H9 (cell line): ENCODE results near the gene ZBTB16. TPM values are rescaled to one million over a fixed set of nuclear protein-coding genes. Genes with fewer than 3 reads are reported as not detected.

Source experiments
- DNase-seq: peaks from one replicate; pipeline ENCODE4 v3.0.0-alpha.2; 2017
- H2AFZ ChIP-seq: one replicate; pipeline ENCODE4 v1.6.1; 2013; ENCODE audit warnings: mild to moderate bottlenecking, low read length, control low read depth, moderate library complexity
- H2AK5ac ChIP-seq: 2 replicates; pipeline ENCODE4 v1.6.1; 2013; ENCODE audit warnings: low read length, control low read depth, mixed read lengths; ENCODE audit not compliant: insufficient read length
- H2BK120ac ChIP-seq: one replicate; pipeline ENCODE4 v1.6.1; 2013; ENCODE audit warnings: low read depth, mild to moderate bottlenecking, low read length, control low read depth, inconsistent platforms; ENCODE audit not compliant: poor library complexity, severe bottlenecking
- H2BK12ac ChIP-seq: 2 replicates; pipeline ENCODE4 v1.6.1; 2013; ENCODE audit warnings: low read length, control low read depth, mixed read lengths, low read depth; ENCODE audit not compliant: insufficient read length
- H2BK15ac ChIP-seq: 2 replicates; pipeline ENCODE4 v1.6.1; 2013; ENCODE audit warnings: low read depth, low read length, control low read depth
- H2BK20ac ChIP-seq: one replicate; pipeline ENCODE4 v1.6.1; 2013; ENCODE audit warnings: low read depth, mild to moderate bottlenecking, low read length, control low read depth, inconsistent platforms; ENCODE audit not compliant: poor library complexity, severe bottlenecking
- H2BK5ac ChIP-seq: 2 replicates; pipeline ENCODE4 v1.6.1; 2013; ENCODE audit warnings: low read length, control low read depth, mixed read lengths; ENCODE audit not compliant: insufficient read length
- H3K14ac ChIP-seq: 2 replicates; pipeline ENCODE4 v1.6.1; 2013; ENCODE audit warnings: low read length, control low read depth; ENCODE audit not compliant: insufficient read depth
- H3K18ac ChIP-seq: 2 replicates; pipeline ENCODE4 v1.6.1; 2013; ENCODE audit warnings: low read depth, mild to moderate bottlenecking, mixed read lengths, low read length, control low read depth; ENCODE audit not compliant: insufficient read length
- H3K23ac ChIP-seq: 2 replicates; pipeline ENCODE4 v1.6.1; 2013; ENCODE audit warnings: low read length, control low read depth, mixed read lengths, low read depth; ENCODE audit not compliant: insufficient read length
- H3K23me2 ChIP-seq: 2 replicates; pipeline ENCODE4 v1.6.1; 2013; ENCODE audit warnings: low read depth, mild to moderate bottlenecking, mixed read lengths, low read length, control low read depth; ENCODE audit not compliant: insufficient read length, poor library complexity, severe bottlenecking
- H3K27ac ChIP-seq: 2 replicates; pipeline ENCODE4 v1.5.1; 2013; ENCODE audit warnings: low read length, control low read depth, mixed read lengths, low read depth; ENCODE audit not compliant: insufficient read length
- H3K27me3 ChIP-seq: 2 replicates; pipeline ENCODE4 v1.6.1; 2013; ENCODE audit warnings: low read length, control low read depth, inconsistent platforms; ENCODE audit not compliant: insufficient read depth
- H3K4ac ChIP-seq: 2 replicates; pipeline ENCODE4 v1.6.1; 2013; ENCODE audit warnings: low read depth, mild to moderate bottlenecking, control low read depth, inconsistent platforms, low read length, moderate library complexity
- H3K4me1 ChIP-seq: 2 replicates; pipeline ENCODE4 v1.6.1; 2013; ENCODE audit warnings: low read length, control low read depth, inconsistent platforms; ENCODE audit not compliant: insufficient read depth
- H3K4me2 ChIP-seq: 2 replicates; pipeline ENCODE4 v1.6.1; 2013; ENCODE audit warnings: low read length, control low read depth, mixed read lengths; ENCODE audit not compliant: insufficient read length, insufficient read depth
- H3K56ac ChIP-seq: 2 replicates; pipeline ENCODE4 v1.6.1; 2013; ENCODE audit warnings: low read depth, mild to moderate bottlenecking, mixed read lengths, low read length, control low read depth; ENCODE audit not compliant: insufficient read length
- H3K79me1 ChIP-seq: 2 replicates; pipeline ENCODE4 v1.6.1; 2013; ENCODE audit warnings: low read depth, mild to moderate bottlenecking, moderate library complexity, low read length, control low read depth, inconsistent platforms; ENCODE audit not compliant: insufficient read depth, poor library complexity, severe bottlenecking
- H3K79me2 ChIP-seq: 2 replicates; pipeline ENCODE4 v1.6.1; 2013; ENCODE audit warnings: low read length, control low read depth, inconsistent platforms; ENCODE audit not compliant: insufficient read depth
- H3K9ac ChIP-seq: 2 replicates; pipeline ENCODE4 v1.6.1; 2013; ENCODE audit warnings: low read length, control low read depth, mixed read lengths; ENCODE audit not compliant: insufficient read length; ENCODE audit errors: extremely low read depth
- H3K9me3 ChIP-seq: one replicate; pipeline ENCODE4 v1.6.1; 2013; ENCODE audit warnings: low read depth, low read length, inconsistent platforms; ENCODE audit not compliant: control insufficient read depth
- H3T11ph ChIP-seq: one replicate; pipeline ENCODE4 v1.6.1; 2013; ENCODE audit warnings: mild to moderate bottlenecking, low read length, control low read depth, inconsistent platforms
- H4K20me1 ChIP-seq: one replicate; pipeline ENCODE4 v1.6.1; 2013; ENCODE audit not compliant: control insufficient read depth, insufficient read length, insufficient read depth
- H4K5ac ChIP-seq: 2 replicates; pipeline ENCODE4 v1.6.1; 2013; ENCODE audit warnings: low read depth, mild to moderate bottlenecking, mixed read lengths, low read length, control low read depth; ENCODE audit not compliant: insufficient read length
- H4K8ac ChIP-seq: replicated peaks from 2 replicates; pipeline ENCODE4 v1.6.1; 2013; ENCODE audit warnings: low read length, control low read depth, mixed read lengths, low read depth; ENCODE audit not compliant: insufficient read length
- H4K91ac ChIP-seq: 2 replicates; pipeline ENCODE4 v1.6.1; 2013; ENCODE audit warnings: low read depth, mild to moderate bottlenecking, moderate library complexity, mixed read lengths, low read length, control low read depth; ENCODE audit not compliant: insufficient read length
- H3K27ac Mint-ChIP-seq, 3 experiments: 2 replicates in 2 of 3; 3 replicates in 1 of 3; pipeline ENCODE4 v1.8.0; 2020 to 2021; ENCODE audit warnings: mixed read lengths in 3 of 3, mild to moderate bottlenecking in 1 of 3, moderate library complexity in 1 of 3
- H3K27me3 Mint-ChIP-seq: 2 replicates; pipeline ENCODE4 v1.8.0; 2021; ENCODE audit warnings: low read depth, mild to moderate bottlenecking, moderate library complexity, mixed read lengths
- H3K36me3 Mint-ChIP-seq, 3 experiments: 2 replicates in 2 of 3; 3 replicates in 1 of 3; pipeline ENCODE4 v1.8.0; 2020 to 2021; ENCODE audit warnings: low read depth in 3 of 3, mixed read lengths in 3 of 3; ENCODE audit not compliant: insufficient read depth in 1 of 3
- H3K4me1 Mint-ChIP-seq, 2 experiments: 2 replicates each; pipeline ENCODE4 v1.8.0; 2020; ENCODE audit warnings: mixed read lengths in 2 of 2
- H3K4me3 Mint-ChIP-seq, 2 experiments: 2 replicates in 1 of 2; 3 replicates in 1 of 2; pipeline ENCODE4 v1.8.0; 2020 to 2021; ENCODE audit warnings: mild to moderate bottlenecking in 2 of 2, mixed read lengths in 2 of 2, moderate library complexity in 1 of 2
- H3K9me3 Mint-ChIP-seq, 2 experiments: 2 replicates in 1 of 2; 3 replicates in 1 of 2; pipeline ENCODE4 v1.8.0; 2020; ENCODE audit warnings: mild to moderate bottlenecking in 2 of 2, mixed read lengths in 2 of 2, moderate library complexity in 1 of 2
- WGBS: extraction: QIAGEN DNeasy Blood & Tissue Kit; methylation state at CpG from one replicate; pipeline ENCODE4 v1.1.7; 2013; ENCODE audit warnings: missing lambda C conversion rate, low lambda C conversion rate, mixed read lengths; ENCODE audit not compliant: insufficient read length; ENCODE audit errors: extremely low coverage; 5-methylcytosine and 5-hydroxymethylcytosine counted together
- total RNA-seq: library from RNA; stranded (reverse); gene quantifications from 2 replicates; pipeline ENCODE4 v1.2.1, GENCODE V29; 2021
- TF ChIP-seq, protein P1 (sequence below): fragments of 200-600 bp; sonication (generic); conservative IDR thresholded peaks from 3 replicates; pipeline ENCODE4 v1.8.0; 2021; ENCODE audit warnings: antibody characterized with exemption, mild to moderate bottlenecking

Gene ZBTB16
- total RNA-seq, 1 experiment from 2014 or later = not detected

DNA sequence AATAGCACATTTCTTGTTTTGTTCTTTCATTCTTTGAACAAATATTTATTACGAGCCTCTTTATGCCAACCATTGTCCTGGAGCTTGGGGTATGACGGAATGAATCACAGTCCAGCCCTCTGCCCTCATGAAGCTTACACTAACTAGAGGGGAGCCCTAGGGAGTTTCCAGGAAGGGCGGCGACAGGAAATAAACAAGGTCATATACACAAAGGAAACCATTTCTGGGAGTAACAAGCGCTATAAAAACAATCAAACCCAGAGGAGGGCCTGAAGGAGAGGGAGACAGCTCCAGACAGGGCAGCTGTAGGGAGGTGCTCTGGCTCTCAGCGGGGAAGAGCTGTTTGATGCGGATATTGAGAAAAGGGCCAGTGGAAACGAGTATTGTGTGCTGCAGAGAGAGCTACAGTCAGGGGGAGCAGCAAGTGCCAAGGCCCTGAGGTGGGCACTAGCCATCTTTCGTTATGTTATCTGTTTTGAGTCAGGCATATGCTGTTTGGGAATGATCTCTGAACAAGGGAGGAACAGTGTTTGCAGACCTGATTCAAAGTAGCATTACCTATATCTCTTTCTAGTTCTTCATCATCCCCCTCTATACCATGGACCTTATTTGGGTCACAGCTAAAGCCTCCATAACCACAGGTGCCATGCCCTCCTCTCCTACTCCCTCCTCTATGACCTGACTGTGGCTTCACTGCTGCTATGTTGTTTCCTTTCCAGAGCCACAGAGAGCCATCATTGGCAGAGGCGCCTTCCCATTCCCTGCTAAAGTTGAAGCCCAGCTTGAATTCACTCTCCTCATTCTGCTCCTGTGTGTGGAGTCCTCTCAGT is 15.3 kb upstream of the ZBTB16 start:
- no peaks in the 10 kb centered on the region for H4K20me1 ChIP-seq
- no peaks in the 10 kb centered on the region for H3K23me2 ChIP-seq
- Mint-ChIP-seq H3K4me3 (no peak overlapping the region), H3K36me3 (no peaks in the 10 kb centered on the region), H3K9me3 (no peaks in the 10 kb centered on the region), H3K4me1 (peaks cover 7 to 8% of the 10 kb centered on the region in 2 experiments), H3K27ac (no peak overlapping the region), H3K27me3 (peaks cover 13% of the 10 kb centered on the region)
- no peak overlapping the region for H2AK5ac ChIP-seq
- no peak overlapping the region for H3K4me2 ChIP-seq
- no peak overlapping the region for H2BK120ac ChIP-seq
- no peak overlapping the region for H3K27ac ChIP-seq
- H4K5ac ChIP-seq = no peak overlapping the region
- H2BK12ac ChIP-seq = no peak overlapping the region
- H3K4ac ChIP-seq = no peak overlapping the region
- H3K27me3 ChIP-seq = no peaks in the 10 kb centered on the region
- H3K23ac ChIP-seq = no peak overlapping the region
- TF ChIP-seq, protein P1, sequence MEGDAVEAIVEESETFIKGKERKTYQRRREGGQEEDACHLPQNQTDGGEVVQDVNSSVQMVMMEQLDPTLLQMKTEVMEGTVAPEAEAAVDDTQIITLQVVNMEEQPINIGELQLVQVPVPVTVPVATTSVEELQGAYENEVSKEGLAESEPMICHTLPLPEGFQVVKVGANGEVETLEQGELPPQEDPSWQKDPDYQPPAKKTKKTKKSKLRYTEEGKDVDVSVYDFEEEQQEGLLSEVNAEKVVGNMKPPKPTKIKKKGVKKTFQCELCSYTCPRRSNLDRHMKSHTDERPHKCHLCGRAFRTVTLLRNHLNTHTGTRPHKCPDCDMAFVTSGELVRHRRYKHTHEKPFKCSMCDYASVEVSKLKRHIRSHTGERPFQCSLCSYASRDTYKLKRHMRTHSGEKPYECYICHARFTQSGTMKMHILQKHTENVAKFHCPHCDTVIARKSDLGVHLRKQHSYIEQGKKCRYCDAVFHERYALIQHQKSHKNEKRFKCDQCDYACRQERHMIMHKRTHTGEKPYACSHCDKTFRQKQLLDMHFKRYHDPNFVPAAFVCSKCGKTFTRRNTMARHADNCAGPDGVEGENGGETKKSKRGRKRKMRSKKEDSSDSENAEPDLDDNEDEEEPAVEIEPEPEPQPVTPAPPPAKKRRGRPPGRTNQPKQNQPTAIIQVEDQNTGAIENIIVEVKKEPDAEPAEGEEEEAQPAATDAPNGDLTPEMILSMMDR = no peak
- no peaks in the 10 kb centered on the region for H3K79me2 ChIP-seq
- no peak overlapping the region for H3K18ac ChIP-seq
- no peak overlapping the region for H2BK20ac ChIP-seq
- WGBS = no CpG with 5 or more reads among the region's 10 CpGs
- H3K79me1 ChIP-seq = no peaks in the 10 kb centered on the region
- H3T11ph ChIP-seq = no peak overlapping the region
- no peak overlapping the region for H3K56ac ChIP-seq
- no peak overlapping the region for H4K8ac ChIP-seq
- H3K9me3 ChIP-seq = no peaks in the 10 kb centered on the region
- no peak overlapping the region for H2AFZ ChIP-seq
- H4K91ac ChIP-seq = no peak overlapping the region
- no peak for DNase-seq
- H3K14ac ChIP-seq = no peak overlapping the region
- H2BK15ac ChIP-seq = no peak overlapping the region
- no peak overlapping the region for H2BK5ac ChIP-seq
- no peak overlapping the region for H3K9ac ChIP-seq
- peaks cover 3% of the 10 kb centered on the region for H3K4me1 ChIP-seq
